COLO668 (cell line): Measurements from ENCODE around the gene ATXN10.
"Not testable (repeated sequence)": the region's sequence is repeated elsewhere in the genome, so short reads cannot be mapped to it uniquely, and the experiment has no call there.

Source experiments
- DNase-seq: peaks from one replicate; lab custom pipeline; 2025; ENCODE audit not compliant: unreplicated experiment; lab: John Stamatoyannopoulos, UW

Gene ATXN10

GRCh38 chr22:45678961-45679912 is 7.6 kb downstream of the ATXN10 start:
- DNase-seq: no peak

GRCh38 chr22:45680932-45681700 is 9.5 kb downstream of the ATXN10 start:
- no peak for DNase-seq

GRCh38 chr22:45682064-45682463 is 10.4 kb downstream of the ATXN10 start:
- no peak for DNase-seq

DNA sequence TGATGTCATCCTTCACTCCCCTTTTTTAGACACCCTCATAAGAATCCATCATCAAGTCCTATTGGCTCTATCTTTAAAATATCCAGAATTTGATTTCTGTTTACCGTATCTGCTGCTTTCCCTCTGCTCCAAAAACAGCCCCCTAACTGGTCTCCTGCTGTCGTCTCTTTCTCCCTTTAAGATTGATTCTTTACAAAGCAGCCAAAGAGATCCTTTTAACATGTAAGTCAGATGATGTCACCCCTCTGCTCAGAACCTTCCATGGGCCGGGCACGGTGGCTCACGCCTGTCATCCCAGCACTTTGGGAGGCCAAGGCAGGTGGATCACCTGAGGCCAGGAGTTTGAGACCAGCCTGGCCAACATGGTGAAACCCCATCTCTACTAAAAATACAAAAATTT is 11.1 kb downstream of the ATXN10 start:
- DNase-seq: not testable (repeated sequence)

GRCh38 chr22:45683248-45683647 is 11.6 kb downstream of the ATXN10 start:
- no peak for DNase-seq

GRCh38 chr22:45683680-45684079 is 12.0 kb downstream of the ATXN10 start:
- no peak for DNase-seq

DNA sequence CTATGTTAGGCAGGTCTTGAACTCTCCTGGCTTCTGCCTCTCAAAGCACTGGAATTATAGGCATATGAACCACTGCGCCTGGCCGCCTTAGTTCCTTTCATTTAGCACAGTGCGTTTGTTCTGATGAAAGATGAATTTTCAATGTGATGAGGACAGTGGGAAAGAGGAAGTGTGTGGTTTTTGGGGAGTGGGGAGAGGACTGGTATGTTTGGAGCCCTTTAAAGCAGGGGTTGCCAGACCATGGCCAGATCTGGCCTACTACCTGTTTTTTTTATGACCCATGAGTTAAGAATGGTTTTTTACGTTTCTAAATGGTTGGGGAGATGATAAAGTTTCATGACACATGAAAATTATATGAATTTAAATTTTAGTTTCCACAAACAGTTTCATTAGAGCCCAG is 12.5 kb downstream of the ATXN10 start:
- DNase-seq: no peak

GRCh38 chr22:45684752-45685574 is 13.3 kb downstream of the ATXN10 start:
- DNase-seq: no peak

- DNase-seq: no peak
Observed at GRCh38 chr22:45686004-45686403, 14.4 kb downstream of the ATXN10 start.

- no peak for DNase-seq
Observed at GRCh38 chr22:45686836-45687235, 15.2 kb downstream of the ATXN10 start.

DNA sequence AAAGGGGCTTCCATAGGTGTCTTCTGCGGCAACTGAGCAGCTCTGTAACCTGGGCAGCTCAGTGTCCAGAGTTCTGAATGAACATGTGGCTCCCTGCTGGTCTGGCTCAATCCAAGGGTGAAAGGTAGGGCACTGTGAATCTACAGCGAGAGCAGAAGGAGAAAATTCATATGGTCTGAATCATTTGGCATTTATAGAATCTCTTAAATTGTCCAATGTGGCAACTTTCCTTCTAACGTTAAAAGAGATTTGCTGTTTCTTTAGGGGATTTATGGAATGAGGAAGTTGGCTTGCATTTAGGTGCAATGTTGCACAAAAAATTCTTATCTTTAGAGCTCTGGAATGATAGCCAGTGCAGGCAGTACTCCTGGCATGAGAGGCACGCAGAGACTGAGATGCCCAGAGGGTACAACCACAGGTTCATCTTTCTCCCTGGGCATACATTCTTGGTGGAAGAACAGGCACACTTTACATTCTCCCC is 17.0 kb downstream of the ATXN10 start:
- DNase-seq: no peak

DNA sequence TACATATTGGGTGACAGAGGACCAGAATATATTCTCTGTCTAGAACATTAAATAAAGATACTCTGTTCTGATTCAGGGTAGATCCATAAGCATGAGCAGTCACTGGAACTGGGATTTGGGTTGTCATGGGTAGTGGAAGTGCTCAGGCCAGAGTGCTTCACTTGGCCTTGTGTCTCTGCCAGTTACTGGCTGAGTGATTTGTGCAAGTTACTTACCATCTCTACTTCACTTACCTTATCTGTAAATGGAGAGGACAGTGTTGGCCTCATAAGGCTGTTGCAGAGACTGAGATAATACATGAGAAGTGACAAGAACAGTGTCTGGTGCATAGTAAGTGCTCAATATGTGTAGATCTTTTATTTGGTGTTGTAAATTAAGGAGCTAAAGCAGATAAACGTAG is 17.6 kb downstream of the ATXN10 start:
- DNase-seq: no peak

- no peak for DNase-seq
Observed at GRCh38 chr22:45690008-45690407, 18.4 kb downstream of the ATXN10 start.

GRCh38 chr22:45692549-45692948 is 20.9 kb downstream of the ATXN10 start:
- DNase-seq: no peak

GRCh38 chr22:45693835-45694234 is 22.2 kb downstream of the ATXN10 start:
- no peak for DNase-seq

- DNase-seq: no peak
Observed at GRCh38 chr22:45696227-45696626, 24.6 kb downstream of the ATXN10 start.

DNA sequence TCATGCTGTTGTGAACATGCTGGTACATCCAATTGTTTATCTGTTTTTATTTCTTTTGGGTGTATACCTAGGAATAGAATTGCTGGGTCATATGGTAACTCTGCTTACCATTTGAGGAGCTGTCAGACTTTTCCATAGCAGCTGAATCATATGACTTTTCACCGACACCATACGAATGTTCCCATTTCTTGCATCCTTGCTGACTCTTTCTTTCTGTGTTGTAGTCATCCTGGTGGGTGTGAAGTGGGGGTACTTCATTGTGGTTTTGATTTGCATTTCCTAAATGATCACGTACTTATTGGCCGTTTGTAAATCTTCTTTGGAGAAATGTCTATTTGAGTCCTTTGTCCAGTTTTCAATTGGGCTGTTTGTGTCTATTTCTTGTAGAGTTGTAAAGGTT is 26.5 kb downstream of the ATXN10 start:
- no peak for DNase-seq

GRCh38 chr22:45702981-45703380 is 31.3 kb downstream of the ATXN10 start:
- DNase-seq: no peak

DNA sequence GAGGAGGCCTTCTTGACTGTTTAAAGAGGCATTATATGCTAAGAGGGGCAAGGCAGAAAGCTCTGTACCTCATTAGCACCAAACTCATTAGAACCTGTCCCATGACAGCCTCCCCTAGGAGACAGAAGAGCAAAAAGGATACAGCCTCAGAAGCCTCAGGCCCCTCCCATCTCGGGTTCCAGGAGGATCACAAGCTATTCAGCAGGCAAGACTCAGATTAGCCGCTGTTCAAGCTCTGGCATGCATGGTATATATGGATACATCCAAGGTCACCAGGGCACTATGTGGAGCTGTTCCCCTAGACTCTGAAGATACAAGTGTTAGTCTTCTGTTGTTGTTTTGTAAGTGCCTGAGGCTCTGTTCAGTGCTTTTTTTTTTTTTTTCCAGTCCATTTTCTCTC is 32.1 kb downstream of the ATXN10 start:
- DNase-seq: no peak

DNA sequence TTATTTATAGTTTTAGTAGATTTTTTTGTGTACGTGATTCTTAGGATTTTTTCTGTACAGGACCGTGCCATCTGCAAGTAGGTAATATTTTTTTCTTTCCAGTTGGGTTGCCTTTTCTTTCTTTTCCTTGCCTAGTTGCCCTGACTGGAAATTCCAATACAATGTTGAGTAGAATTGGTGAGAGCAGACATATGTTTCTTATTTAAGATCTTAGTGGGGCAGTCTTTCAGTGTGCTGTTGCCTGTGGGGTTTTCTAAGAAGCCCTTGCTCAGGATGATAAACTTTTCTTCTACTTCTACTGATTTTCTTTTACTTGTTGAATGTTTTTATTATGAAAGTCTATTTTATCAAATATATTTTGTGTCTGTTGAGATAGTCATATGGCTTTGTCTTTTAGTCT is 33.0 kb downstream of the ATXN10 start:
- no peak for DNase-seq

DNA sequence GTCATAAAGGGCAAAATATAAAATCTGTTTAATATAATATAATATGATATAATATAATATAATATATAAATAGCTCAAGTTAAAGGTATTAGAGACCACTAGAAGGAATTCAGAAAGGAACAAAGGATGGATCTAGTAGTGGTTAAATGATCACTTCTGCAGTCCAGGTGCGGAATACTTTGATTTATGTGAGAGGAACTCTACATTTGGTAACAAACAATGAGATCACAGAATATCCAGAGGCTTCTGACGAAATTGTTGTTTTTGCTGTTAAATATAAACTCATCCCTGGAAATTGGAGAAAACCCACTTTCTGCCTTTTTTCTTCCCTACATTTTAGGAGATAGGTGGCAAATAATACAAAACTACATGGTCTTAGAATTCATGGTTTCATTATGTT is 36.0 kb downstream of the ATXN10 start:
- DNase-seq: no peak
